Activated effector memory CD4-positive, alpha-beta T cell treated with Interleukin-2 at 50 U/mL for 16 hours (primary cell): ENCODE data around the gene ACSL5.
"Not testable (repeated sequence)": the region's sequence is repeated elsewhere in the genome, so short reads cannot be mapped to it uniquely, and the experiment has no call there.

Experiments
- DNase-seq: peaks from one replicate; pipeline ENCODE4 v3.0.0-alpha.2; 2020

Gene ACSL5

DNA sequence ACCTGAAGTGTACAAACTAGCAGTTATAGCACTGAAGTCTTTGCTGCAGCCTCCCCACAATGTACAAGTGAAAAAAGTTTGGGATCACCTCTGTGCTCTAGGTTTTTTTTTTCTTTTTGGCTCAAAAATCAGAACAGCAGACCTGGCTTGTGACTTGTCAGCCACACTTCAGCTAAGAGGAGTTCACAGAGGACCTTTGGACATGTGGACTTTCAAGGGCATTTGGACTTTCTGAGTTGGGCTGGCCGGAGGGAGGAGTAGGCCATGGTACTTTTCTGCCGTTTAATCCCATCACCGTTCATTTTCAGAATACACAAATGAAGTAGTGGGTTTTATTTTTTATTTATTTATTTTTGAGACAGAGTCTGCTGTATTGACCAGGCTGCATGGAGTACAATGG is 21.9 kb upstream of the ACSL5 start:
- DNase-seq: no peak

DNA sequence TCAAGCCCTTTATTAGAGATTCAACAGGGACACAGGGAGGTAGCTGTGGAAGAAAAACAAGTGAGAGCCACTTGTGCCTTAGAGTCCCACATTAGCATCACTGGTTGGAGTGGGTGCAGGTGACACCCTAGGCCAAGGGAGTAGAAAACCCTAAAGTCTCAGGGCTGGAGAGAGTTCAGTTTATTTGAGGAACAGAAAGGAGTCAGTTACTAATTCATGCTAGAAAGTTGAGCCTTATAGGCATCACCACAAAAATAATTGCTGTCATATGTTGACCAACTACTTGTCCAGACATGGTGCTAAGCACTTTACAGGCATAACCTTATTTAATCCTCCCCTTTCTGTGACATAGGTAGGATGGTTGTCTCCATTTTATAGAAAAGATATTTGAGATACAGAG is 20.9 kb upstream of the ACSL5 start:
- DNase-seq: no peak

DNA sequence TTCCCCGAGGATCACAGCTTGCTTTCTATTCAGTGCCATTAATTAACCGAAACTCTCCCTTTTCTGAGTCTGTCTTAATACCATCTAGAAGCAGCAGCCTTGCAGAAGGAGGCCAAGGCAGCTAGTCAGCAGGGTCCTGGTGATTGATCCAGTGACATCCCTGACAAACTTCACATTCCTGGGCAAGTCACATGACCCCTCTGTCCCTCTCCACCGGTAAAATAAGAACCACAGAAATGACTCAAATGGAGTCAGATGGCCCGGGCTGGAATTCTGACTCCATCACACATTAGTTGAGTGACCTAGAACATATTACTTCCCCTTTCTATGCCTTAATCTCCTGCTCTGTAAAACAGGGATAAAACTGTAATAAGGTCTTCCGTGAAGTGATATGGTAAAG is 17.2 kb upstream of the ACSL5 start:
- DNase-seq: no peak

DNA sequence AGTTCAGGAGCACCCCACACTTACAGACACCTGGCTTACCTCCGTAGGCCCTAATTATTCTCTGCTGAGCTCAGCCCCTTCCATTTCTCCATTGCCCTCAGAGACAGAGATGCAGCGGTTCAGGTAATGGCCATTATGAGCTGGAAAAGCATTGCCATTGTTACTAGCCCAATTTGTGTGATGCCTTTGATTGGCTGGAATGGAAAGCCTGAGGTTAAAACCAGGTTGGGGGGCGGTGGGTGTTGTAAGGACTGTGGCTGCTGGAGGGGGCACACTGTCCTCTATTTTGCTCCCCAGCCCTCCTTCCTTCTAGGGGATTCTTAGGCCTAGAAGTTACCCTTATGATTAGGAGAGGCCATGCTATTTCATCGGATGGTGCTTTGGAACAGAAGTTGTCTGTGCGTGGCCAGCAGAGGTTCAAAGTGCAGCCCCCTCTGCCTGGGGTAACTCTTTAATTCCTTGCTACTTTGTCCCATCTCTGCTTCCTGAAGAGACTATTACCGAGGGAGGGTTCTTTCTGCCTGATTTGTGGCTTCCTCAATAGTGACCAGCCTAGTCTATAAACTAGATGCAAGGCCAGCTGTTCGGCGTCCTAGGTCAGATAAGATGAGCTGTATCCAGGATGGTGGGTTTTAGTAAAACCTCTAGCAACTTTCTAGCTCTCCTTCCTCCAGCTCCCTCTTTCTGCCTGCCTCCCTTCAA is 14.2 kb upstream of the ACSL5 start:
- no peak for DNase-seq

DNA sequence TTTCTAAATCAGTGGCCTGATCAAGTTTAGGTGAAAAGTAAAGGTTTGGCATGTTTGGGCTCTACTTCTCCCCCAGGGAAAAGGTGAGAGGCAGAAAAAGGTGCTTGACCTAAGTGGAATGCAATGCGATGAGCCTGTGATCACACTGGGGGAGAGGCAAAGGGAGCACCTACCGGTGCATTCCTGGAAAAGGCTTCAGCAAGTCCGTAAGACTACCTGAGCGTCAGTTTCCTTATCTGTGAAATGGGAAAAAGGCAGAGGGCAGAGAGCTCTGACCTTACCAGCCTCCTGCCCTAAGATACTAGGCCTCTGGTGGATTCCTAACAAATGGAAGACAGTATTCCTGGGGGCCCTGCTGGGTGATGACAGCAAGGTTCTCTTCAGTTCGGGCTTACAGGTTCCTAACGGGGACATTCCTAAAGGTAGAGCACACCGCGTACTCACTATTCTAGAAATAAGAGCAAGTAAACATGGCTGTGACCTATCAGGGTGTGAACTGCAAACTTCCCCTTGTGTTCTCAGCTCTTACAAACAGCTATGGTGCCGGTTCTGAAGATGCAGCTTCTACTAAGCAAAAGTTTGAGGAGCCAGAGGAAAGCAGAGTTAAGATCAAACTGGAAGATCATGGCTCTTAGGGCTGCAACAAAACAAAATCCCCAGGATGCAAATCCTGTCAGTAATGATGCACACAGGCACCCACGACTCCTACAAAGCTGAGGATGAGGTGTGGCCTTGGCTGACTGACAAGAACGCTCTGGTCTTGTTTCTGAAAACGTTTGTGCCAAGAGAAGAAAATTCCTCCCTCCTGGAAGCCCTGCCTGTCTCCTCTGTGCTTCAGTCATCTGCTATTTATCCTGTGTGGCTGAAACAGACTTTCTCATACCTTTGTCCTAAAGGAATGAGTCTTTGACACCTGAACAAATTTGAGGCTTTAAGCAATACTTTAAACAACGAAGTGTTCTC is 13.3 kb upstream of the ACSL5 start:
- DNase-seq: no peak

DNA sequence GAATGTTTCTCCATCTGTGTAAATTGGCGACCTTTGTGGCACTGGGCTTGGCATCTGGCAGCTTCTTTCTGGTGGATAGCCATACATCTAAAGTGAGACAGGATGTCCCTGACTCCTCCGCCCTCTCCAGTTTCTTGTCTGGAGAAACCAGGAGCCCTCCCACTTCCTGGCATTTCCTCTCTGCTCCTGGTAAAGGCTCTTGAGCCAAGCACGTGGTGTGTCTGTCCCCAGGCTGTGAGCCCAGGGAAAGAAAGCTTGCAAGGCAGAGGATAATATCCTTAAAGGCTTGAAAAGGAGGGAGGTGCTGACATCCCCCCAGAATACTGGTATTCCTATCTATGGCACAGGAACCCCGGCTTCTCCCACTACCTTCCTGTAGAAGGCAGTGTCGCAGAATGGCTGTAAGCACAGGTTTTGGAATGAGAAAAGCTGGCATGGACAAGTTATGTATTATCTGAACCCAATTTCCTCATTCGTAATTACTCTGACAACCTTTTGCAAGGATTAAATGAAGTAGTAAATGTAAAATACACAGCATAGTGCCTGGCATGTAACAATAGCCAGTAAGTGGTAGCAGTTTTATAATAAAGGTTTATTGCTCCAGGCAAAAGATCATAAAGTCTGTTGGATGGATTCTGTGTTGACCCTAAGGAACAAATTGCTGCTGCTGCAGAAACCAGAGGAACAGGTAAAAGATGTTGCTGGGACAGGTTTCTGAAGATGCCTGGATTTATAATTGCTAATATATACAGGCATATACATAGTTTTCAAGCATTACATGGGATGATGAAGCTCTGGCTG is 11.8 kb upstream of the ACSL5 start:
- DNase-seq: no peak

DNA sequence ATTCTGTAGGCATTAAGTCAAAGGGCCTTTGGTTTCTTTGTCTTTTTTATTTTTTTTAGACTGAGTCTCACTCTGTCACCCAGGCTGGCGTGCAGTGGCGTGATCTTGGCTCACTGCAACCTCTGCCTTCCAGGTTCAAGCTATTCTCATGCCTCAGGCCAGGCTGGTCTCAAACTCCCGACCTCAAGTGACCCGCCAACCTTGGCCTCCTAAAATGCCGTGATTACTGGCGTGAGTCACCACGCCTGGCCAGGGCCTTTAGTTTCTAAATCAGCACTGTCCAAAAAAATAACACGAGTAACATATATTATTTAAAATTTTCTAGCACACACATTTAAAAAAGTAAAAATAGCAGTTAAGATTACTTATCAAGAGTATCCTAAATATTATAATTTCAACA is 11.1 kb upstream of the ACSL5 start:
- DNase-seq: no peak

DNA sequence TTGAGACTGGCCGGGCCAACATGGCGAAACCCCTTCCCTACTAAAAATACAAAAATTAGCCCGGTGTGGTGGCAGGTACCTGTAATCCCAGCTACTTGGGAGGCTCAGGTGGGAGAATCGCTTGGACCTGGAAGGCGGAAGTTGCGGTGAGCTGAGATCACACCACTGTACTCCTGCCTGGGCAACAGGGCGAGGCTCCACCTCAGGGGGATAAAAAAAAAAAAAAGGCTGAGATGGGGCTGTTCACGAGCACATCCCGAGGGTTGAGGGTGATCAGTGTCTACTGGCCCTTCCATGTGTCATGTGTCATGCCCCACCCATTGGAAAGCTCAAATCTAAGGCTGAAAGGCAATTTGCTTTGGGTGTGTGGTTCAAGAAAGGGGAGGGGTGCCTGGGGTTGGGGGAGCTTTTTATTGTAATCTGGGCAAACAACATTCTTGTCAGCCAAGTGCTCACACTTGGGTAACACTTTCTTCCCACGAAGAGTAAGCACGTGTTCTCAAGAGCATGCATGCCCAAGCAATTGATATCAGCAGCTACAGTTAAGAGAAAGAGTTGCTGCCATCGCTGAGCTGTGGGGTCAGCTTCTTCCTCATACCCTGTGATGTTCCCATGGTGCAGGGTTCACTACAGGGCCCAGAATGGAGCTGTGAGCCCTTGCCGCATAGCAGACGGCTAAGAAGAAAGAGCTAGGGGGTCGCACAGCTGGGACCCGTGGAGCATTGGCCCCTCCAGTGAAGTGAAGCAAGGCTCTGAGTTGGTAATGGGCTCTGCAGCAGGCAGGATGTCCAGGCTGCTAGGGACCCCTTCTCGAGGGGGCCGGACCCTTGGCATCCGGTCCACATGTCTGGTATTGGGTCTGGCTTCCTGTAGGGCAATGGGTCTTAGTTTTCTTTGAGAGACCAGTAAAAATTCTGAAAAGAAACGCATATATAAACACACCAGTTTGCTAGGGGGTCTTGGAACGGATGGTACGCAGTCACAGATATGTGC is 9.9 kb upstream of the ACSL5 start:
- no peak for DNase-seq

DNA sequence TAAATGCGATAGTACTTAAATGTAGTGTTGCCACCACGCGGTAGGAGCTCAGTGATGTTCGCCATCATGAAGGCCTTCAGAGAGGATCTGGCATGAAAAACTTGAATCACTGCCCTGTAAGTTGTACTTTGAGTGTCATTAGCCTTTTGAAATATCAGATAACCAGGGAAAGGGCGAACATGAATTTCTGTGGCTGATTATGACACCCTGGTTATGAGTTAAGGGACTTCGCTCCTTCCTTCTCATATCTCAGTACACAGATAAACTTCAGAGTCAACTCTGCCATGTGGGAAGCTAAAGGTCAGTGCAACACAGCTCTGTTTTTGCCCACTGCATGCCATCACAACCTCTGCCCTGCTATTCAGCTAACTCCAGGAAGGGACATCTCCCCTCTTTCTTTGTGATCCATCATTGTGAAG is 8.9 kb upstream of the ACSL5 start:
- DNase-seq: no peak

DNA sequence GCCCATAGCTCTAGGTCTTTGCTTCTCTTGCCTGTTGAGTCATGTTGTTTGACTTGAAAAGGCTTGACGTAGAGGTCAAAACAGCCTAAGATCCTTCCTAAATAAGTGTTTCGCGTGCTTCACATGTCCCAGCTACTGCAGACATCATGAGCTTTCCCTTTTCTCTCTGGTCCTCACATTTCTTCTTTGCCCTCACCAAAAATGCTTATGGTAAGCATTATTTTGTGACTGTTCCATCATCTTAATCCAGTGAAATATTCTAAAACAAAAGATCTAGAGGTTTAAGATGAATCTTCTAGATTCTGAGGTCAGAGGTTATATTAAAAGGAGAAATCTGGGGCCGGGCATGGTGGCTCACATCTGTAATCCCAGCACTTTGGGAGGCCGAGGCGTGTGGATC is 8.5 kb upstream of the ACSL5 start:
- DNase-seq: no peak

DNA sequence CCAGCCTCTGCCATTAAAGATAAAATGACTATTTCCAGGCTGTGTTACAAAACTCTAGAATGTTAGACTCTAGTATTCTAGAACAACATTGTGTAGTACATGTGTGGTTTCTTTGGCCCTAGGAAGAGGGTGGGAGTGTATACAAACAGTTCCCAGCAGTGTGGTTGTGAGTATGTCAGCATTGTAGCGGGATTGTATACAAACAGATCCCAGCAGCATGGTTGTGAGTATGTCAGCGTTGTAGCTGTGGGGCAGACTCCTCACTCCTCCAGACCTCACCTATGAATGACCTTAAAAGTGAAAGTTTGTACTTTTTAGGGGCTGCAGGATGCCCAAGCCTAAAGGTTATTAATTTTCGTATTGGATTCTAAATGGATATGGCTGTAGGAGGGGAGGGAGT is 6.9 kb upstream of the ACSL5 start:
- no peak for DNase-seq

DNA sequence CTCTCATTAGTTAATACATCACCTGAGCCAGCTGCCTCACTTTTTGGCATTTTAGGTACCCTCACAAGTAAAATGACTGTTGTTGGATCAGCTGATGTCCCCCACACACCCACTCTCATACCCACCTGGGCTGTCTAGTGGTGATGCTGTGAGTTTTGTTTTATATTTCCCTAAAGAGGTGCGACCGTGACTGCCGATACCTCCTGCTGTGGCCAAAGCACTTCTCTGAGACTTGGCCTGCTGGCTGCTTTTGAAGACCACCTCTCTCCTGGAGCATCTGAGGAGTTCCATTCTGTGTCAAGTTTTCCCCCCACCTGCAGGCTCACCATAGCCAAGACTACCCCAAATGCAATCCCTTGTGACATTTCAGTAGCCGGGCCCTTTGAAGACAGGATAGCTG is 6.4 kb upstream of the ACSL5 start:
- DNase-seq: no peak

DNA sequence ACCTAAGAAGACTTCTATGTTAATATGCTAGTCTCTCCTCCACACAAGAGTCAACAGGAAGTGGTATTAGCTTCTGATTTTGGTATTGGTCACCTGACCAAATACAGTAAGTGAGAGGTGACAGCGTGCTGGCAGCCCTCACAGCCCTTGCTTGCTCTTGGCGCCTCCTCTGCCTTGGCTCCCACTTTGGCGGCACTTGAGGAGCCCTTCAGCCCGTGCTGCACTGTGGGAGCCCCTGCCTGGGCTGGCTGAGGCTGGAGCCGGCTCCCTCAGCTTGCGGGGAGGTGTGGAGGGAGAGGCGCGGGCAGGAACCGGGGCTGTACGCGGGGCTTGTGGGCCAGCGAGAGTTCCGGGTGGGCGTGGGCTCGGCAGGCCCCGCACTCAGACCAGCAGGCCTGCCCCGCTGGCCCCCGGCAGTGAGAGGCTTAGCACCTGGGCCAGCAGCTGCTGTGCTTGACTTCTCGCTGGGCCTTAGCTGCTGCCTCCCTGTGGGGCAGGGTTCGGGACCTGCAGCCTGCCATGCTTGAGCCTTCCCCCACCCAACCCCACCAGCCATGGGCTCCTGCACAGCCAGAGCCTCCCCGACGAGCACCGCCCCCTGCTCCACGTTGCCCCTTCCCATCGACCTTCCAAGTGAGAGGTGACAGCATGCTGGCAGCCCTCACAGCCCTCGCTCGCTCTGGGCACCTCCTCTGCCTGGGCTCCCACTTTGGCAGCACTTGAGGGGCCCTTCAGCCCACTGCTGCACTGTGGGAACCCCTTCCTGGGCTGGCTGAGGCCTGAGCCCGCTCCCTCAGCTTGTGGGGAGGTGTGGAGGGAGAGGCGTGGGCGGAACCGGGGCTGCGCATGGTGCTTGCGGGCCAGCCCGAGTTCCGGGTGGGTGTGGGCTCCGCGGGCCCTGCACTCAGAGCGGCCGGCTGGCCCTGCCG is 4.2 kb upstream of the ACSL5 start:
- peak; percentile 29 for DNase-seq

DNA sequence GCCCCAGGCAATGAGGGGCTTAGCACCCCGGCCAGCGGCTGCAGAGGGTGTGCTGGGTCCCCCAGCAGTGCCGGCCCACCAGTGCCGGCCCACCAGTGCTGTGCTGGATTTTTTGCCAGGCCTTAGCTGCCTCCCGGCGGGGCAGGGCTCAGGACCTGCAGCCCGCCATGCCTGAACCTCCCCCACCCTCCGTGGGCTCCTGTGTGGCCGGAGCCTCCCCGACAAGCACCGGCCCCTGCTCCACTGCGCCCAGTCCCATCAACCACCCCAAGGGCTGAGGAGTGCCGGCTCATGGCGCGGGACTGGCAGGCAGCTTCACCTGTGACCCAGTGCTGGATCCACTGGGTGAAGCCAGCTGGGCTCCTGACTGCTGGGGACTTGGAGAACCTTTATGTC is 3.5 kb upstream of the ACSL5 start:
- DNase-seq: no peak

DNA sequence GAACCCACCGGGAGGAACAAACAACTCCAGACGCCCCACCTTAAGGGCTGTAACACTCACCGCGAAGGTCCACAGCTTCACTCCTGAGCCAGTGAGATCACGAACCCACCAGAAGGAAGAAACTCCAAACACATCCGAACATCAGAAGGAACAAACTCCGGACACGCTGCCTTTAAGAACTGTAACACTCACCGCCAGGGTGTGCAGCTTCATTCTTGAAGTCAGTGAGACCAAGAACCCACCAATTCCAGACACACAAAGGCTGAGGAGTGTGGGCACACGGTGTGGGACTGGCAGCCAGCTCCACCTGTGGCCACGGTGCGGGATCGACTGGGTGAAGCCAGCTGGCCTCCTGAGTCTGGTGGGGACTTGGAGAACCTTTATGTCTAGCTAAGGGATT is 2.6 kb upstream of the ACSL5 start:
- DNase-seq: not testable (repeated sequence)

DNA sequence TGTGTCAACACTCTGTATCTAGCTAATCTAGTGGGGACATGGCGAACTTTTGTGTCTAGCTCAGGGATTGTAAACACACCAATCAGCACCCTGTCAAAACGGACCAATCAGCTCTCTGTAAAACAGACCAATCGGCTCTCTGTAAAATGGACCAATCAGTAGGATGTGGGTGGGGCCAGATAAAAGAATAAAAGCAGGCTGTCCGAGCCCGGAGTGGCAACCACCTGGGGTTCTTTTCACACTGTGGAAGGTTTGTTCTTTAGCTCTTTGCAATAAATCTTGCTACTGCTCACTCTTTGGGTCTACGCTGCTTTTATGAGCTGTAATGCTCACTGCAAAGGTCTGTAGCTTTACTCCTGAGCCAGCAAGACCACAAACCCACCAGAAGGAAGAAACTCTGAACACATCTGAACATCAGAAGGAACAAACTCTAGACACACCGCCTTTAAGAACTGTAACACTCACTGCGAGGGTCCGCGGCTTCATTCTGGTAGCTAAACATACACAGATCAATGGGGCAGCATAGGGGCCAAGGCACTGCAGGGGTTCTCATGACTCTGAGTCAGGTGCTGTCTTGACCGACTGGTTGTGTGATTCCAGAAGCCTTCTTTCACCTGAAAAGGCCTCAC is 1.6 kb upstream of the ACSL5 start:
- not testable (repeated sequence) for DNase-seq

DNA sequence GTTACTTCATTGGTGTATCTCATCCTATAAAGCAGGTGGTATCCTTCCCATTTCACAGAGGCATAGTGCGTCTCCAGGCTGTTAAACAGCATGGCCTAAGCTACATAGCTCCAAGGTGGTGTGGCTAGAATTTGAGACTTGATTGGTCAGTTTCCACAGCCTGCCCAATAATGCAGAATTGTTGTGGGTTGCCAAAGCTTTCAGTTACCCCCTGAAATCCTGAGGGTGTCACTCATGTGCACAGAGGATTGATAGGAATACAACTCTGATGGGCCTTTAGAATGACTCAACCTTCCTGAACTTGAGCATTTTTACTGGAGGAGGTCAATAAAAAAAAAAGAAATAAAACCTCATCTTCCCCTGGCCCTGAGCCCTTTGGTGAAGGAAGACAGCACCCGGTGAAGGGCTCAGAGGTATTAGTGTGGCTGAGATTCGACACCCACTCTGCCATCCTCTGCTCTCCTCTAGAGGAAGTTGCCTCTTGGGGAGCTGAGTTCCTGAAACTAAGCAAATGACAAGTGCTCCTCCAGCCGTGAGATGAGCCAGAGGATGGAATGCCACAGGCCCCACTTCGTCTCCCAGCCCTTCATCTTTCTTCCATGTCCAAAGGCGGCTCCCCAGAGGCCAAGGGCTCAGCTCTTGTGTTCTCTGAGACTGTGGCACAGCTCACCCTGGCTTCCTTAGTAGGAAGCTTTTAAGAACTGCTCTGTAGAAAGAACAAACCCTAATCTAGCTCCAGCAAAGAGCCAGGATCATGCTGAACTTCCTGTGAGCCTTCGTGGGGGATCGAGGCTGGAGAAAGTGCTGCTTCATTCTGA is 1.0 kb downstream of the ACSL5 start:
- peak; percentile 23 for DNase-seq

DNA sequence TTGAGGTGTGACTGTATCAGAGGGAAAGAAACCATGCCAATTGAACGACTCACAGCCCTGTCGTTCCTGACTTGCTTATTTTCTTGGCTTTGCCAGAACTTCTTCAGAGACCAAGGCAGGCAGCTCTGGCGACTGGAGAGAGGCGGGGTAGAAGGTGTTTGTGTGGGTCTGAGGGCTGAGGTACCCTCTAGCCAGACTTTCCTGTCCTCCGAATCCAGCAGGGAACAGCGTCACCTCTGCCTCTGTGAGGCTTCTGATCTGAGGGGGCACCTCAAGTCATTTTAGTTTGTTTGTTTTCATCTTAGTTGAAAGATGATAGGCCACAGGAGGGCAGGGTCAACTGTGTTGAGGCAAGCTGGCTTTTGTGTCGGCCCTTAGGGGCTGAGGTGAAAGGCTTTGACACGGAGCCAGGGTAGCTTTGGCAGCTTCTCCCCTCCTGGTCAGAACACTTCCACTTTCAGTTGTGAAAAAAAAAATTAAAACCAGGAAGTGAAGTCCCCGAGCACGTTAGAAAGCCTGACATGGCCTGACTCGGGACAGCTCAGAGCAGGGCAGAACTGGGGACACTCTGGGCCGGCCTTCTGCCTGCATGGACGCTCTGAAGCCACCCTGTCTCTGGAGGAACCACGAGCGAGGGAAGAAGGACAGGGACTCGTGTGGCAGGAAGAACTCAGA is 1.9 kb downstream of the ACSL5 start:
- peak; percentile 40 for DNase-seq

DNA sequence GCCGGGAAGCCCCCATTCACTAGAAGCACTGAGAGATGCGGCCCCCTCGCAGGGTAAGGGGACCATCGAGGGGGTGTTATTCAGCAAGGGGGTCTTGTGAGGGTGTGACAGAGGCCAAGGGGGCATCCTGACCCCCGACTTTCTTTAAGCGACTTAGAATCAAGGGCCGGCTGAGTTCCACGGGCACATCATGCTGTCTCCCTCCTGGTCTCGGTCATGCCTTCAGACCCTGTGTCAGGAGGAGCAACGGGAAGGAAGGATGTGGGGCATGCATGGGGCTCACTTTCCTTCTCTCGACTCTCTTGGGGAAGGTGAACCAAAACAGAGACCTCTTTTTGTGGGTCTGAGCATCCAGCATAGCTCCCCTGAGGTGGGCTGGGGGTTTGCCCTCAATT is 2.5 kb downstream of the ACSL5 start:
- DNase-seq: no peak
